Esophagus muscularis mucosa (tissue), 4 donors: Measurements from ENCODE around the gene DNPH1. TPM values are rescaled to one million over a fixed set of nuclear protein-coding genes. Genes with fewer than 3 reads are reported as not detected.
A peak's percentile ranks its signal among the peaks of the same experiment; 100 is the strongest.

Source experiments
- DNase-seq: peaks from one replicate; pipeline ENCODE4 v3.0.0-alpha.2; 2017; ENCODE audit errors: extremely low spot score
- H3K27ac ChIP-seq, 4 donors: fragments of 200-600 bp; sonication (generic); replicated peaks in 1 of 4; 1 replicate in 3 of 4; 2 replicates in 1 of 4; pipeline ENCODE4 v1.5.1; 2016 to 2019; ENCODE audit warnings: mild to moderate bottlenecking in 1 of 4
- H3K27me3 ChIP-seq, 4 donors: fragments of 200-600 bp; sonication (generic); one replicate each; pipeline versions ENCODE4 v1.5.1 to v1.6.0; 2016 to 2019
- H3K36me3 ChIP-seq, 4 donors: fragments of 200-600 bp; sonication (generic); one replicate each; pipeline ENCODE4 v1.5.1; 2016 to 2019
- H3K4me1 ChIP-seq, 4 donors: fragments of 200-600 bp; sonication (generic); one replicate each; pipeline ENCODE4 v1.5.1; 2016 to 2019
- H3K4me3 ChIP-seq, 4 donors: fragments of 200-600 bp; sonication (generic); 1 replicate in 2 of 4; 2 replicates in 2 of 4; pipeline ENCODE4 v1.5.1; 2016 to 2019; ENCODE audit warnings: mild to moderate bottlenecking in 4 of 4, moderate library complexity in 1 of 4
- H3K9me3 ChIP-seq, 4 donors: fragments of 200-600 bp; sonication (generic); 1 replicate in 3 of 4; 2 replicates in 1 of 4; pipeline ENCODE4 v1.5.1; 2016 to 2019
- EP300 ChIP-seq: sonication (generic); formaldehyde crosslinking; IDR thresholded peaks from one replicate; pipeline ENCODE4 v1.6.1; 2017; ENCODE audit warnings: antibody characterized with exemption
- POLR2A ChIP-seq: fragments of 450-650 bp; IDR thresholded peaks from one replicate; pipeline ENCODE4 v1.6.1; 2017; ENCODE audit warnings: antibody characterized with exemption, moderate library complexity, mild to moderate bottlenecking, low read depth
- POLR2AphosphoS5 ChIP-seq, 2 donors: sonication (generic); formaldehyde crosslinking; IDR thresholded peaks; one replicate each; pipeline ENCODE4 v1.6.1; 2017; ENCODE audit warnings: antibody characterized with exemption in 2 of 2
- WGBS: methylation state at CpG from one replicate; pipeline ENCODE4 v1.1.5; 2018; 5-methylcytosine and 5-hydroxymethylcytosine counted together
- intact Hi-C: fragments of 100-400 bp; cut with DNase I; formaldehyde crosslinking; loops from one replicate; pipeline ENCODE4 v1.15.1; 2023
- total RNA-seq, 4 donors: library from RNA; depleted of rRNA; stranded (reverse); fragments of >200 nt; gene quantifications; one replicate each; pipeline versions ENCODE4 v1.1.0 to v1.2.1, GENCODE V29; 2016
- TF ChIP-seq, protein P1 (sequence below), 3 experiments: fragments of 200-600 bp in 2 of 3; fragments of 450-650 bp in 1 of 3; sonication (generic) in 2 of 3; IDR thresholded peaks; one replicate each; pipeline ENCODE4 v1.5.1; 2017 to 2019; ENCODE audit warnings: antibody characterized with exemption in 3 of 3, mild to moderate bottlenecking in 2 of 3, moderate library complexity in 1 of 3

Gene DNPH1
- total RNA-seq, 4 donors from 2014 or later: 60.5 to 70.2 (median 65.3) TPM

GRCh38 chr6:43246301-43247113, 17.2 kb upstream of the DNPH1 start:
- no peak for DNase-seq
- WGBS: 31% methylated on average over 25 of the region's 27 CpGs
- peaks cover 7 to 23% (median 16%) of the 10 kb centered on the region in 4 donors for H3K4me1 ChIP-seq
- TF ChIP-seq POLR2AphosphoS5 (IDR thresholded peaks at IDR 0.05): no peak
- no peak for TF ChIP-seq EP300
- TF ChIP-seq, protein P1, sequence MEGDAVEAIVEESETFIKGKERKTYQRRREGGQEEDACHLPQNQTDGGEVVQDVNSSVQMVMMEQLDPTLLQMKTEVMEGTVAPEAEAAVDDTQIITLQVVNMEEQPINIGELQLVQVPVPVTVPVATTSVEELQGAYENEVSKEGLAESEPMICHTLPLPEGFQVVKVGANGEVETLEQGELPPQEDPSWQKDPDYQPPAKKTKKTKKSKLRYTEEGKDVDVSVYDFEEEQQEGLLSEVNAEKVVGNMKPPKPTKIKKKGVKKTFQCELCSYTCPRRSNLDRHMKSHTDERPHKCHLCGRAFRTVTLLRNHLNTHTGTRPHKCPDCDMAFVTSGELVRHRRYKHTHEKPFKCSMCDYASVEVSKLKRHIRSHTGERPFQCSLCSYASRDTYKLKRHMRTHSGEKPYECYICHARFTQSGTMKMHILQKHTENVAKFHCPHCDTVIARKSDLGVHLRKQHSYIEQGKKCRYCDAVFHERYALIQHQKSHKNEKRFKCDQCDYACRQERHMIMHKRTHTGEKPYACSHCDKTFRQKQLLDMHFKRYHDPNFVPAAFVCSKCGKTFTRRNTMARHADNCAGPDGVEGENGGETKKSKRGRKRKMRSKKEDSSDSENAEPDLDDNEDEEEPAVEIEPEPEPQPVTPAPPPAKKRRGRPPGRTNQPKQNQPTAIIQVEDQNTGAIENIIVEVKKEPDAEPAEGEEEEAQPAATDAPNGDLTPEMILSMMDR (IDR thresholded peaks at IDR 0.05): no peak
- no peaks in the 10 kb centered on the region for H3K36me3 ChIP-seq
- H3K9me3 ChIP-seq: no peaks in the 10 kb centered on the region
- intact Hi-C loops: no loop called here
- peak overlapping the region in 1 of 4 donors; percentile 11 for H3K27ac ChIP-seq
- peak overlapping the region; percentile 59 to 62 (median 60) for H3K4me3 ChIP-seq
- H3K27me3 ChIP-seq: peaks cover 0 to 64% (median 17%) of the 10 kb centered on the region in 4 donors

DNA sequence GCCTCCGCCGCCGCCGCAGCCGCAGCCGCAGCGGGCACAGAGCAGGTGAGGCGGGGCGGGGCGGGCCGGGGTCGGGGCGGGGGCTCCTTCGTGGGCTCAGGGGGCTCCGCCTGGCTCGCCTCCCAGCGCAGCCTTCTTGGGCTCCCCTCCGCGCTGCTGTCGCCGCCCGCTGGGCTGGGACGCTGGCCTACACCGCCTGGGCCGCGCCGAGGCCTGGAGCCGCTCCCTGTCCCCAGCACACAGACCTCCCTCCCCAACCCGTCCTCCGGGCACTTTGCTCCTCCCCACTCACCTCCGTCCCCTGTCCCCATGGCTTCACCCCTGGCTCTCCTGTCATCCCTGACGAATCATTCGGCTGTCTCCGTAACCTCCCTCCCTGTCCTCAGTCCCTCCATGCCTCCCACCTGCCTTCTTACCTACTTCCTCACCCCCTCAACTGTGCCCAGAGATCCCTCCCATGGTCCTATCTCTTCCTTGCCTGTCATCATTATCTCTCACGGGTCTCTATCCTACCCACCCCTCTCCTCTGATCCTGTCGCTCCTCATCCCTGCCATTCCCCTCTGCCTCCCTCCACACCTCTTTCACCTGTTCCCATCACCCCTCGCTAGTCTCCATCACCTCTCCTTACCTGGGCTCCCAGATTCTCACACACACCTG, 14.5 kb upstream of the DNPH1 start:
- Histone ChIP-seq H3K4me3 (no peak overlapping the region), H3K9me3 (peaks cover 0 to 6% (median 0%) of the 10 kb centered on the region in 4 donors), H3K27ac (no peak overlapping the region), H3K4me1 (peaks cover 7 to 23% (median 16%) of the 10 kb centered on the region in 4 donors), H3K36me3 (no peaks in the 10 kb centered on the region), H3K27me3 (peaks cover 0 to 78% (median 15%) of the 10 kb centered on the region in 4 donors)
- no peak for DNase-seq
- 52% methylated on average over 14 of the region's 37 CpGs for WGBS
- intact Hi-C loops: no loop called here
- TF ChIP-seq POLR2A (no peak), EP300 (no peak), POLR2AphosphoS5 (IDR thresholded peaks at IDR 0.05) (no peak)
- TF ChIP-seq, protein P1 (IDR thresholded peaks at IDR 0.05): no peak

GRCh38 chr6:43242908-43243663, 13.8 kb upstream of the DNPH1 start, which contains the start of gene TTBK1:
TTBK1 (plus strand) TSS chr6:43243481; CDS start chr6:43246661, 3,180 bp downstream.
- WGBS: 18% methylated on average over 19 of the region's 47 CpGs
- Histone ChIP-seq H3K27me3 (peaks cover 0 to 79% (median 15%) of the 10 kb centered on the region in 4 donors), H3K36me3 (no peaks in the 10 kb centered on the region), H3K4me3 (no peak within 1 kb of the TSS), H3K9me3 (peaks cover 0 to 6% (median 0%) of the 10 kb centered on the region in 4 donors), H3K27ac (no peak within 1 kb of the TSS), H3K4me1 (peaks cover 7 to 23% (median 16%) of the 10 kb centered on the region in 4 donors)
- DNase-seq: no peak
- intact Hi-C loops: no loop called here
- TF ChIP-seq, protein P1 (IDR thresholded peaks at IDR 0.05): no peak
- TF ChIP-seq POLR2A (no peak), POLR2AphosphoS5 (IDR thresholded peaks at IDR 0.05) (no peak), EP300 (no peak)

GRCh38 chr6:43241446-43241845, 12.2 kb upstream of the DNPH1 start:
- Histone ChIP-seq H3K27ac (no peak overlapping the region), H3K27me3 (peaks cover 0 to 86% (median 15%) of the 10 kb centered on the region in 4 donors), H3K9me3 (peaks cover 0 to 6% (median 0%) of the 10 kb centered on the region in 4 donors), H3K36me3 (no peaks in the 10 kb centered on the region), H3K4me1 (peaks cover 0 to 8% (median 1%) of the 10 kb centered on the region in 4 donors), H3K4me3 (no peak overlapping the region)
- no peak for DNase-seq
- 88% methylated on average over 2 of the region's 2 CpGs for WGBS
- TF ChIP-seq, protein P1 (IDR thresholded peaks at IDR 0.05): no peak
- TF ChIP-seq POLR2A (no peak), EP300 (no peak), POLR2AphosphoS5 (IDR thresholded peaks at IDR 0.05) (no peak)
- intact Hi-C loops: no loop called here
